ENCODE results near the gene PAN2.

The PAN2 gene

GRCh38 chr12:56366948-56367347, 33.1 kb upstream of the PAN2 start:
- Histone ChIP-seq H3K4me3 (replicated peaks; ENCODE audit: insufficient read depth, low read length) (no peak overlapping the region), H3K27me3 (ENCODE audit: insufficient read depth, poor library complexity, severe bottlenecking) (no peaks in the 10 kb centered on the region), H3K27ac (replicated peaks) (no peak overlapping the region)
- no peak for DNase-seq (ENCODE audit: low read depth in 1 of 2, low spot score in 1 of 2)
- TF ChIP-seq SPI1 (IDR thresholded peaks at IDR 0.05; ENCODE audit: borderline replicate concordance, low read depth) (no peak), POLR2AphosphoS5 (IDR thresholded peaks at IDR 0.05; ENCODE audit: low read depth) (no peak), GABPA (IDR thresholded peaks at IDR 0.05; ENCODE audit: low read depth) (no peak)
- TF ChIP-seq, protein P1, sequence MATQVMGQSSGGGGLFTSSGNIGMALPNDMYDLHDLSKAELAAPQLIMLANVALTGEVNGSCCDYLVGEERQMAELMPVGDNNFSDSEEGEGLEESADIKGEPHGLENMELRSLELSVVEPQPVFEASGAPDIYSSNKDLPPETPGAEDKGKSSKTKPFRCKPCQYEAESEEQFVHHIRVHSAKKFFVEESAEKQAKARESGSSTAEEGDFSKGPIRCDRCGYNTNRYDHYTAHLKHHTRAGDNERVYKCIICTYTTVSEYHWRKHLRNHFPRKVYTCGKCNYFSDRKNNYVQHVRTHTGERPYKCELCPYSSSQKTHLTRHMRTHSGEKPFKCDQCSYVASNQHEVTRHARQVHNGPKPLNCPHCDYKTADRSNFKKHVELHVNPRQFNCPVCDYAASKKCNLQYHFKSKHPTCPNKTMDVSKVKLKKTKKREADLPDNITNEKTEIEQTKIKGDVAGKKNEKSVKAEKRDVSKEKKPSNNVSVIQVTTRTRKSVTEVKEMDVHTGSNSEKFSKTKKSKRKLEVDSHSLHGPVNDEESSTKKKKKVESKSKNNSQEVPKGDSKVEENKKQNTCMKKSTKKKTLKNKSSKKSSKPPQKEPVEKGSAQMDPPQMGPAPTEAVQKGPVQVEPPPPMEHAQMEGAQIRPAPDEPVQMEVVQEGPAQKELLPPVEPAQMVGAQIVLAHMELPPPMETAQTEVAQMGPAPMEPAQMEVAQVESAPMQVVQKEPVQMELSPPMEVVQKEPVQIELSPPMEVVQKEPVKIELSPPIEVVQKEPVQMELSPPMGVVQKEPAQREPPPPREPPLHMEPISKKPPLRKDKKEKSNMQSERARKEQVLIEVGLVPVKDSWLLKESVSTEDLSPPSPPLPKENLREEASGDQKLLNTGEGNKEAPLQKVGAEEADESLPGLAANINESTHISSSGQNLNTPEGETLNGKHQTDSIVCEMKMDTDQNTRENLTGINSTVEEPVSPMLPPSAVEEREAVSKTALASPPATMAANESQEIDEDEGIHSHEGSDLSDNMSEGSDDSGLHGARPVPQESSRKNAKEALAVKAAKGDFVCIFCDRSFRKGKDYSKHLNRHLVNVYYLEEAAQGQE (IDR thresholded peaks at IDR 0.05; ENCODE audit: insufficient replicate concordance, low read depth) = no peak
- TF ChIP-seq, protein P2, sequence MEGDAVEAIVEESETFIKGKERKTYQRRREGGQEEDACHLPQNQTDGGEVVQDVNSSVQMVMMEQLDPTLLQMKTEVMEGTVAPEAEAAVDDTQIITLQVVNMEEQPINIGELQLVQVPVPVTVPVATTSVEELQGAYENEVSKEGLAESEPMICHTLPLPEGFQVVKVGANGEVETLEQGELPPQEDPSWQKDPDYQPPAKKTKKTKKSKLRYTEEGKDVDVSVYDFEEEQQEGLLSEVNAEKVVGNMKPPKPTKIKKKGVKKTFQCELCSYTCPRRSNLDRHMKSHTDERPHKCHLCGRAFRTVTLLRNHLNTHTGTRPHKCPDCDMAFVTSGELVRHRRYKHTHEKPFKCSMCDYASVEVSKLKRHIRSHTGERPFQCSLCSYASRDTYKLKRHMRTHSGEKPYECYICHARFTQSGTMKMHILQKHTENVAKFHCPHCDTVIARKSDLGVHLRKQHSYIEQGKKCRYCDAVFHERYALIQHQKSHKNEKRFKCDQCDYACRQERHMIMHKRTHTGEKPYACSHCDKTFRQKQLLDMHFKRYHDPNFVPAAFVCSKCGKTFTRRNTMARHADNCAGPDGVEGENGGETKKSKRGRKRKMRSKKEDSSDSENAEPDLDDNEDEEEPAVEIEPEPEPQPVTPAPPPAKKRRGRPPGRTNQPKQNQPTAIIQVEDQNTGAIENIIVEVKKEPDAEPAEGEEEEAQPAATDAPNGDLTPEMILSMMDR (IDR thresholded peaks at IDR 0.05; ENCODE audit: insufficient read depth, low read length) = no peak

- H3K27ac ChIP-seq (replicated peaks) = no peak within 1 kb of the TSS
- no peaks in the 10 kb centered on the region for H3K27me3 ChIP-seq (ENCODE audit: insufficient read depth, poor library complexity, severe bottlenecking)
- DNase-seq (ENCODE audit: low read depth in 1 of 2, low spot score in 1 of 2) = no peak
- no peak for TF ChIP-seq POLR2AphosphoS5 (IDR thresholded peaks at IDR 0.05; ENCODE audit: low read depth)
- TF ChIP-seq, protein P2 (IDR thresholded peaks at IDR 0.05; ENCODE audit: insufficient read depth, low read length) = no peak
- TF ChIP-seq, protein P1 (IDR thresholded peaks at IDR 0.05; ENCODE audit: insufficient replicate concordance, low read depth) = no peak
- no peak for TF ChIP-seq SPI1 (IDR thresholded peaks at IDR 0.05; ENCODE audit: borderline replicate concordance, low read depth)
- no peak for TF ChIP-seq GABPA (IDR thresholded peaks at IDR 0.05; ENCODE audit: low read depth)
- no peak within 1 kb of the TSS for H3K4me3 ChIP-seq (replicated peaks; ENCODE audit: insufficient read depth, low read length)
Observed at GRCh38 chr12:56362130-56363059, 28.6 kb upstream of the PAN2 start, which contains the start of gene APOF. TSS of gene APOF (minus strand) at chr12:56362857. CDS start at chr12:56362745, 112 bp downstream.

DNA sequence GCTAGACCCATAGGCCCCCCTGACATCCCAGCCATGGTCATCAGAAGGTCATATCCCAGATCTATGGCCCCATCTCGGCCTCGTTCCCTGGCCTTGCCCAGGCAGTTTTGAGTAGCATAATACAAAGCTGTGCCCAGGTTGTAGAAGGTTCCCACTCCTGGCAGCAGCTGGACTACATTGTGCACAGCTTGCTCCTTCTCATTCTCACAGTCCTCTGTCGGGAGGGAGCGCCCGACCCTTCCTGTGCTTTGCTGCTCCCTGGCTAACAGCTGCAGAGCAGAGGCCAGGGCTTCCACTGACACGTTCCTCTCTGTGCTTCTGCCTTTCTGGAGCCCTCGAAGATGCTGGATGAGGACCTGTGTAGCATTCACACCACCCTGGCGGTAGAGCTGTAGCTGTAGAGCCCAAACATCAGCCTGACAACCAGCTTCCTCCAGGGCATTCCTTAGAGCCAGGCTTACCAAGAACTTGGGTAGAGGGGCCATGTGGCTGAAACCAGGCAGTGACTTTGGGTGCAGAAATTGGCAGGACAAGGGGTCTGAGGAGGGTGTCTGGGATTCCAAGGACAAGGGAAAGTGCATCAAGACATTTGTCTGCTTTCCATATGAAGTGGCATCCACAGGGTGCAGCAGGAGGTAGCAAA, 27.8 kb upstream of the PAN2 start:
- no peak overlapping the region for H3K27ac ChIP-seq (replicated peaks)
- TF ChIP-seq, protein P1 (IDR thresholded peaks at IDR 0.05; ENCODE audit: insufficient replicate concordance, low read depth) = no peak
- no peak for TF ChIP-seq SPI1 (IDR thresholded peaks at IDR 0.05; ENCODE audit: borderline replicate concordance, low read depth)
- TF ChIP-seq POLR2AphosphoS5 (IDR thresholded peaks at IDR 0.05; ENCODE audit: low read depth) = no peak
- TF ChIP-seq GABPA (IDR thresholded peaks at IDR 0.05; ENCODE audit: low read depth) = no peak
- TF ChIP-seq, protein P2 (IDR thresholded peaks at IDR 0.05; ENCODE audit: insufficient read depth, low read length) = no peak
- H3K27me3 ChIP-seq (ENCODE audit: insufficient read depth, poor library complexity, severe bottlenecking) = no peaks in the 10 kb centered on the region
- no peak for DNase-seq (ENCODE audit: low read depth in 1 of 2, low spot score in 1 of 2)
- H3K4me3 ChIP-seq (replicated peaks; ENCODE audit: insufficient read depth, low read length) = no peak overlapping the region
